Measurements from ENCODE around the gene IL13RA1.
"Not testable (repeated sequence)": the region's sequence is repeated elsewhere in the genome, so short reads cannot be mapped to it uniquely, and the experiment has no call there.

IL13RA1 gene

GRCh38 chrX:118726887-118727685 lies at the start of gene IL13RA1:
Gene IL13RA1, plus strand, starts transcription at chrX:118727606. Its CDS starts 33 bp downstream, at chrX:118727639.
- DNase-seq (ENCODE audit: low read depth), result peak; percentile 73

- no peak for DNase-seq (ENCODE audit: low read depth)
Observed at GRCh38 chrX:118679290-118679689, 48.1 kb upstream of the IL13RA1 start.

GRCh38 chrX:118682258-118683014 lies 45.0 kb upstream of the IL13RA1 start:
- DNase-seq (ENCODE audit: low read depth), result peak; percentile 22

- DNase-seq (ENCODE audit: low read depth), result peak; percentile 34
Observed at GRCh38 chrX:118685393-118685792, 42.0 kb upstream of the IL13RA1 start.

GRCh38 chrX:118688935-118689334 lies 38.5 kb upstream of the IL13RA1 start:
- DNase-seq (ENCODE audit: low read depth), result no peak

- no peak for DNase-seq (ENCODE audit: low read depth)
Observed at GRCh38 chrX:118693843-118694242, 33.6 kb upstream of the IL13RA1 start.

- DNase-seq (ENCODE audit: low read depth), result no peak
Observed at GRCh38 chrX:118694638-118695037, 32.8 kb upstream of the IL13RA1 start.

GRCh38 chrX:118698516-118699170 lies 28.8 kb upstream of the IL13RA1 start:
- DNase-seq (ENCODE audit: low read depth), result no peak

- no peak for DNase-seq (ENCODE audit: low read depth)
Observed at GRCh38 chrX:118702741-118703140, 24.7 kb upstream of the IL13RA1 start.

- DNase-seq (ENCODE audit: low read depth), result no peak
Observed at GRCh38 chrX:118706681-118707080, 20.7 kb upstream of the IL13RA1 start.

GRCh38 chrX:118714521-118714920 lies 12.9 kb upstream of the IL13RA1 start:
- no peak for DNase-seq (ENCODE audit: low read depth)

GRCh38 chrX:118715917-118716316 lies 11.5 kb upstream of the IL13RA1 start:
- not testable (repeated sequence) for DNase-seq (ENCODE audit: low read depth)

- DNase-seq (ENCODE audit: low read depth), result not testable (repeated sequence)
Observed at GRCh38 chrX:118716833-118717232, 10.6 kb upstream of the IL13RA1 start.

- DNase-seq (ENCODE audit: low read depth), result no peak
Observed at GRCh38 chrX:118717678-118718391, 9.6 kb upstream of the IL13RA1 start.

GRCh38 chrX:118718737-118719136 lies 8.7 kb upstream of the IL13RA1 start:
- DNase-seq (ENCODE audit: low read depth), result no peak

GRCh38 chrX:118720058-118720707 lies 7.2 kb upstream of the IL13RA1 start:
- DNase-seq (ENCODE audit: low read depth), result no peak

- no peak for DNase-seq (ENCODE audit: low read depth)
Observed at GRCh38 chrX:118723376-118723775, 4.0 kb upstream of the IL13RA1 start.

- no peak for DNase-seq (ENCODE audit: low read depth)
Observed at GRCh38 chrX:118724365-118724764, 3.0 kb upstream of the IL13RA1 start.

GRCh38 chrX:118724775-118725174 lies 2.6 kb upstream of the IL13RA1 start:
- peak; percentile 65 for DNase-seq (ENCODE audit: low read depth)

GRCh38 chrX:118726396-118726795 lies 1.0 kb upstream of the IL13RA1 start:
- DNase-seq (ENCODE audit: low read depth), result no peak

- DNase-seq (ENCODE audit: low read depth), result no peak
Observed at GRCh38 chrX:118727686-118728339, 407 bp downstream of the IL13RA1 start.

Data from amniotic epithelial cell (primary cell).